ENCODE results near the gene KCNA2. TPM values are rescaled to one million over a fixed set of nuclear protein-coding genes. Genes with fewer than 3 reads are reported as not detected.

KCNA2 gene
- total RNA-seq, 2 donors from 2014 or later: 1.3 TPM

GRCh38 chr1:110617116-110617515 is 11.0 kb upstream of the KCNA2 start:
- peaks cover 11% of the 10 kb centered on the region for H3K4me1 ChIP-seq
- H3K27me3 ChIP-seq: no peaks in the 10 kb centered on the region
- H3K9me3 ChIP-seq: no peaks in the 10 kb centered on the region
- TF ChIP-seq POLR2A (IDR thresholded peaks at IDR 0.05): no peak
- TF ChIP-seq CTCF (IDR thresholded peaks at IDR 0.05): no peak
- DNase-seq (no peak), ATAC-seq (no peak)
- no peak overlapping the region for H3K27ac ChIP-seq
- H3K4me3 ChIP-seq: no peak overlapping the region
- intact Hi-C loops (cut with DNase I): no loop called here
- WGBS, 2 donors: 51 to 58% methylated on average over 3 of the region's 3 CpGs
- H3K36me3 ChIP-seq (replicated peaks in 1 of 2; ENCODE audit: insufficient read depth in 1 of 2, low read depth in 2 of 2): no peaks in the 10 kb centered on the region

- Histone ChIP-seq H3K27ac (no peak overlapping the region), H3K4me3 (no peak overlapping the region), H3K9me3 (no peaks in the 10 kb centered on the region), H3K36me3 (replicated peaks in 1 of 2; ENCODE audit: insufficient read depth in 1 of 2, low read depth in 2 of 2) (no peaks in the 10 kb centered on the region), H3K27me3 (no peaks in the 10 kb centered on the region), H3K4me1 (peaks cover 11% of the 10 kb centered on the region)
- intact Hi-C loops (cut with DNase I): no loop called here
- TF ChIP-seq CTCF (IDR thresholded peaks at IDR 0.05) (no peak), POLR2A (IDR thresholded peaks at IDR 0.05) (no peak)
- ATAC-seq: no peak
- WGBS, 2 donors: 3 to 19% methylated on average over 3 of the region's 3 CpGs
- no peak for DNase-seq
Observed at GRCh38 chr1:110616587-110616986, 10.4 kb upstream of the KCNA2 start.

GRCh38 chr1:110615548-110616130 is 9.5 kb upstream of the KCNA2 start:
- WGBS, 2 donors: 11 to 17% methylated on average over 9 of the region's 9 CpGs
- Histone ChIP-seq H3K9me3 (no peaks in the 10 kb centered on the region), H3K36me3 (replicated peaks in 1 of 2; ENCODE audit: insufficient read depth in 1 of 2, low read depth in 2 of 2) (no peaks in the 10 kb centered on the region), H3K27me3 (no peaks in the 10 kb centered on the region), H3K4me1 (peaks cover 11% of the 10 kb centered on the region), H3K4me3 (no peak overlapping the region), H3K27ac (no peak overlapping the region)
- ATAC-seq (peak; percentile 68), DNase-seq (peak; percentile 76 to 82 (median 78))
- intact Hi-C loops (cut with DNase I): no loop called here
- no peak for TF ChIP-seq POLR2A (IDR thresholded peaks at IDR 0.05)
- TF ChIP-seq CTCF (IDR thresholded peaks at IDR 0.05): peak; percentile 60 to 90 (median 85)

GRCh38 chr1:110612060-110612745 is 6.0 kb upstream of the KCNA2 start:
- Histone ChIP-seq H3K4me3 (no peak overlapping the region), H3K27ac (no peak overlapping the region), H3K4me1 (peaks cover 9% of the 10 kb centered on the region), H3K36me3 (replicated peaks in 1 of 2; ENCODE audit: insufficient read depth in 1 of 2, low read depth in 2 of 2) (no peaks in the 10 kb centered on the region), H3K27me3 (peaks cover 0 to 12% of the 10 kb centered on the region in 2 donors), H3K9me3 (no peaks in the 10 kb centered on the region)
- DNase-seq: peak in 3 of 4 donors; percentile 26 to 45 (median 35)
- no peak for ATAC-seq
- intact Hi-C loops (cut with DNase I): loop anchor here (5.0 kb wide), 1 partner anchor 55 kb away; no protein-coding TSS in a partner anchor
- 31 to 32% methylated on average over 10 of the region's 10 CpGs for WGBS, 2 donors
- TF ChIP-seq CTCF (IDR thresholded peaks at IDR 0.05): no peak
- TF ChIP-seq POLR2A (IDR thresholded peaks at IDR 0.05): no peak
